Measurements from ENCODE around the gene FFAR2.

DNA sequence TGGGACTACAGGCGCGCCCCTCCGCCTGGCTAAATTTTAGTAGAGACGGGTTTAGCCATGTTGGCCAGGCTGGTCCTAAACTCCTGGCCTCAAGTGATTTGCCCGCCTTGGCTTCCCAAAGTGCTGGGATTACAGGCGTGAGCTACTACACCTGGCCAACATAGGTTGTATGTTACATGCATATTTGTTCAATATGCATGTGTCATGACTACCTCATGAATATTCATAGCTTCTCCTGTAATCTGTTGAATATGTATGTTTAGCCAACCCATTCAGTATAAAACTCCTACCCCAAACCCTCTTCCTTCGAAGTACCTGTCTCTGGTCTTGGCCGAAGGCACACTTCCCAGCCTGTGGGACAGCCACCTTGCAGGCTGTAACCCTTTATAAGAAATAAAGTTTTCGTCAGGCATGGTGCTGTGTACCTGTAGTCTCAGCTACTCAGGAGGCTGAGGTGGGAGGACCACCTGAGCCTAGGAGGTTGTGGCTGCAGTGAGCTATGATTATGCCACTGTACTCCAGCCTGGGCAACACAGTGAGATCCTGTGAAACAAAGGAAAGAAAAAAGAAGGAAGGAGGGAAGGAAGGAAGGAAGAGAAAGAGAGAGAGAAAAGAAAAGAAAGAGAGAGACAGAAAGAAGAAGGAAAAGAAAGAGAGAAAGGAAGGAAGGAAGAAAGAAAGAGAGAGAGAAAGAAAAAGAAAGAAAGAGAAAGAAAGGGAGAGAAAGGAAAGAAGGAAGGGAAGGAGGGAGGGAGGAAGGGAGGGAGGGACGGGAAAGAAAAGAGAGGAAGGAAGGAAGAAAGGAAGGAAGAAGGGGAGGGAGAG lies 47.9 kb upstream of the FFAR2 start:
- TF ChIP-seq POLR2A (IDR thresholded peaks at IDR 0.05): no peak
- TF ChIP-seq, protein P1, sequence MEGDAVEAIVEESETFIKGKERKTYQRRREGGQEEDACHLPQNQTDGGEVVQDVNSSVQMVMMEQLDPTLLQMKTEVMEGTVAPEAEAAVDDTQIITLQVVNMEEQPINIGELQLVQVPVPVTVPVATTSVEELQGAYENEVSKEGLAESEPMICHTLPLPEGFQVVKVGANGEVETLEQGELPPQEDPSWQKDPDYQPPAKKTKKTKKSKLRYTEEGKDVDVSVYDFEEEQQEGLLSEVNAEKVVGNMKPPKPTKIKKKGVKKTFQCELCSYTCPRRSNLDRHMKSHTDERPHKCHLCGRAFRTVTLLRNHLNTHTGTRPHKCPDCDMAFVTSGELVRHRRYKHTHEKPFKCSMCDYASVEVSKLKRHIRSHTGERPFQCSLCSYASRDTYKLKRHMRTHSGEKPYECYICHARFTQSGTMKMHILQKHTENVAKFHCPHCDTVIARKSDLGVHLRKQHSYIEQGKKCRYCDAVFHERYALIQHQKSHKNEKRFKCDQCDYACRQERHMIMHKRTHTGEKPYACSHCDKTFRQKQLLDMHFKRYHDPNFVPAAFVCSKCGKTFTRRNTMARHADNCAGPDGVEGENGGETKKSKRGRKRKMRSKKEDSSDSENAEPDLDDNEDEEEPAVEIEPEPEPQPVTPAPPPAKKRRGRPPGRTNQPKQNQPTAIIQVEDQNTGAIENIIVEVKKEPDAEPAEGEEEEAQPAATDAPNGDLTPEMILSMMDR (IDR thresholded peaks at IDR 0.05): no peak
